WTC11 (cell line): Measurements from ENCODE around the gene RNF169. TPM values are rescaled to one million over a fixed set of nuclear protein-coding genes. Genes with fewer than 3 reads are reported as not detected.

Experiments used
- ATAC-seq: fragments of 200-7000 bp; cut with Tn5 transposase; 2 replicates; pipeline ENCODE4 v1.10.0; 2021; ENCODE audit warnings: mild to moderate bottlenecking, moderate library complexity
- CTCF ChIA-PET: fragments of 300-600 bp; sonication (Branson Sonifier 250); formaldehyde crosslinking; loops from one replicate; lab custom pipeline; 2021; ENCODE audit warnings: antibody characterized with exemption; lab: Charles Lee
- POLR2A ChIA-PET: fragments of 350-600 bp; sonication (Branson Sonifier 250); formaldehyde crosslinking; loops from one replicate; lab custom pipeline; 2021; ENCODE audit warnings: antibody characterized with exemption; lab: Charles Lee
- DNase-seq: peaks from one replicate; pipeline ENCODE4 v3.0.0; 2021; ENCODE audit warnings: low spot score
- H3K27ac Mint-ChIP-seq: 2 replicates; pipeline ENCODE4 v1.8.0; 2021; ENCODE audit warnings: mixed read lengths
- H3K27me3 Mint-ChIP-seq: 2 replicates; pipeline ENCODE4 v1.8.0; 2021; ENCODE audit warnings: low read depth, mild to moderate bottlenecking, moderate library complexity, mixed read lengths
- H3K36me3 Mint-ChIP-seq: 2 replicates; pipeline ENCODE4 v1.8.0; 2021; ENCODE audit warnings: mixed read lengths
- H3K4me1 Mint-ChIP-seq: 2 replicates; pipeline ENCODE4 v1.8.0; 2022; ENCODE audit warnings: mixed read lengths
- H3K4me3 Mint-ChIP-seq: 2 replicates; pipeline ENCODE4 v1.8.0; 2021; ENCODE audit warnings: mild to moderate bottlenecking, moderate library complexity, mixed read lengths
- H3K9me3 Mint-ChIP-seq: 2 replicates; pipeline ENCODE4 v1.8.0; 2021; ENCODE audit warnings: mixed read lengths
- AR ChIP-seq: fragments of 250-450 bp; sonication (Bioruptor Pico); IDR thresholded peaks from 2 replicates; pipeline ENCODE4 v1.9.0; 2021; ENCODE audit warnings: mild to moderate bottlenecking
- ARID4B ChIP-seq: sonication (generic); formaldehyde crosslinking; IDR thresholded peaks from 2 replicates; pipeline ENCODE4 v1.8.0; 2023; ENCODE audit warnings: missing genetic modification reagents, mild to moderate bottlenecking, borderline replicate concordance
- ATF2 ChIP-seq: sonication (generic); formaldehyde crosslinking; IDR thresholded peaks from 2 replicates; pipeline ENCODE4 v1.8.1; 2022; ENCODE audit warnings: low read depth, missing genetic modification reagents, borderline replicate concordance
- ELF4 ChIP-seq: sonication (generic); formaldehyde crosslinking; IDR thresholded peaks from 2 replicates; pipeline ENCODE4 v1.8.1; 2022; ENCODE audit warnings: low read depth, mild to moderate bottlenecking, moderate library complexity, missing genetic modification reagents
- ERG ChIP-seq: fragments of 250-450 bp; sonication (Bioruptor Pico); IDR thresholded peaks from 2 replicates; pipeline ENCODE4 v1.8.0; 2021; ENCODE audit warnings: mild to moderate bottlenecking
- IRF2 ChIP-seq: sonication (generic); formaldehyde crosslinking; IDR thresholded peaks from 2 replicates; pipeline ENCODE4 v1.8.0; 2022; ENCODE audit warnings: low read depth, missing genetic modification reagents, borderline replicate concordance
- MXD4 ChIP-seq: fragments of 250-450 bp; sonication (Bioruptor Pico); IDR thresholded peaks from 2 replicates; pipeline ENCODE4 v1.8.0; 2021; ENCODE audit warnings: mild to moderate bottlenecking, moderate library complexity, borderline replicate concordance
- RELA ChIP-seq: sonication (generic); formaldehyde crosslinking; IDR thresholded peaks from 2 replicates; pipeline ENCODE4 v1.8.1; 2022; ENCODE audit warnings: missing genetic modification reagents, mild to moderate bottlenecking, borderline replicate concordance
- STAT6 ChIP-seq: sonication (generic); formaldehyde crosslinking; conservative IDR thresholded peaks from 2 replicates; pipeline ENCODE4 v1.8.1; 2023; ENCODE audit warnings: mild to moderate bottlenecking, low read depth, missing genetic modification reagents, moderate library complexity
- ZBTB43 ChIP-seq: sonication (generic); formaldehyde crosslinking; IDR thresholded peaks from 2 replicates; pipeline ENCODE4 v1.8.1; 2023; ENCODE audit warnings: mild to moderate bottlenecking, missing genetic modification reagents
- ZMAT4 ChIP-seq: fragments of 250-450 bp; sonication (Bioruptor Pico); IDR thresholded peaks from 2 replicates; pipeline ENCODE4 v1.9.0; 2021; ENCODE audit warnings: mild to moderate bottlenecking
- ZNF138 ChIP-seq: sonication (generic); formaldehyde crosslinking; conservative IDR thresholded peaks from 2 replicates; pipeline ENCODE4 v1.8.1; 2022; ENCODE audit warnings: mild to moderate bottlenecking, moderate library complexity, missing genetic modification reagents
- ZNF423 ChIP-seq: fragments of 250-450 bp; sonication (Bioruptor Pico); IDR thresholded peaks from 2 replicates; pipeline ENCODE4 v2.1.2; 2022; ENCODE audit warnings: mild to moderate bottlenecking, moderate library complexity
- ZNF425 ChIP-seq: fragments of 250-450 bp; sonication (Bioruptor Pico); conservative IDR thresholded peaks from 2 replicates; pipeline ENCODE4 v1.9.0; 2021; ENCODE audit warnings: mild to moderate bottlenecking
- ZNF671 ChIP-seq: fragments of 250-450 bp; sonication (Bioruptor Pico); IDR thresholded peaks from 2 replicates; pipeline ENCODE4 v1.8.0; 2021; ENCODE audit warnings: mild to moderate bottlenecking
- total RNA-seq: library from RNA; stranded (reverse); gene quantifications from 3 replicates; pipeline ENCODE4 v1.2.3, GENCODE V29; 2021

Gene RNF169
- total RNA-seq, 1 experiment from 2014 or later, result 13.6 TPM

- no peak for TF ChIP-seq ZNF425 (CRISPR knock-in tag)
Observed at GRCh38 chr11:74721479-74721835, 27.2 kb upstream of the RNF169 start (continued).

GRCh38 chr11:74723511-74723910, 25.1 kb upstream of the RNF169 start:
- H3K36me3 Mint-ChIP-seq, result no peaks in the 10 kb centered on the region
- TF ChIP-seq ELF4 (CRISPR knock-in tag), result no peak
- no peak for TF ChIP-seq STAT6 (CRISPR knock-in tag)
- TF ChIP-seq ERG, result no peak
- TF ChIP-seq IRF2 (CRISPR knock-in tag), result no peak
- no peak for TF ChIP-seq ARID4B
- no peak for TF ChIP-seq AR
- no peak for TF ChIP-seq ZMAT4 (CRISPR knock-in tag)
- no peak for TF ChIP-seq ZNF671 (CRISPR knock-in tag)
- TF ChIP-seq ZNF138 (CRISPR knock-in tag), result no peak
- no peak for TF ChIP-seq MXD4 (CRISPR knock-in tag)
- TF ChIP-seq ZBTB43 (CRISPR knock-in tag), result no peak
- TF ChIP-seq ATF2 (CRISPR knock-in tag), result no peak
- TF ChIP-seq ZNF423 (CRISPR knock-in tag), result no peak
- TF ChIP-seq RELA (CRISPR knock-in tag), result no peak
- TF ChIP-seq, all 79 proteins: peak for 0
- Mint-ChIP-seq H3K27me3 (peaks cover 57% of the 10 kb centered on the region), H3K4me1 (peaks cover 11% of the 10 kb centered on the region), H3K9me3 (no peaks in the 10 kb centered on the region), H3K27ac (no peak overlapping the region), H3K4me3 (no peak overlapping the region)
- DNase-seq (no peak), ATAC-seq (no peak)
- ChIA-PET POLR2A (no interaction called here), CTCF (interaction anchor here (1.0 to 13.9 kb wide), 2 partner anchors 14 to 22 kb away, joined by 3 to 263 read pairs; no protein-coding TSS in a partner anchor)
